ENCODE results near the gene BZW2.
"Not testable (repeated sequence)": the region's sequence is repeated elsewhere in the genome, so short reads cannot be mapped to it uniquely, and the experiment has no call there.

Gene BZW2

GRCh38 chr7:16646472-16647072 lies 591 bp downstream of the BZW2 start:
- DNase-seq = no peak

- no peak for DNase-seq
These were observed 1.5 kb downstream of the BZW2 start for GRCh38 chr7:16647435-16647960.

GRCh38 chr7:16648551-16648950 lies 2.6 kb downstream of the BZW2 start:
- DNase-seq = no peak

GRCh38 chr7:16649196-16649595 lies 3.2 kb downstream of the BZW2 start:
- DNase-seq = no peak

GRCh38 chr7:16650266-16650665 lies 4.3 kb downstream of the BZW2 start:
- DNase-seq = no peak

GRCh38 chr7:16651396-16652239 lies 5.6 kb downstream of the BZW2 start:
- no peak for DNase-seq

- no peak for DNase-seq
These were observed 6.2 kb downstream of the BZW2 start for GRCh38 chr7:16652240-16652583.

GRCh38 chr7:16652888-16653287 lies 6.9 kb downstream of the BZW2 start:
- no peak for DNase-seq

GRCh38 chr7:16655394-16655793 lies 9.4 kb downstream of the BZW2 start:
- no peak for DNase-seq

- no peak for DNase-seq
These were observed 10.2 kb downstream of the BZW2 start for GRCh38 chr7:16656141-16656540.

- no peak for DNase-seq
These were observed 11.8 kb downstream of the BZW2 start for GRCh38 chr7:16657656-16658279.

GRCh38 chr7:16659854-16660497 lies 14.0 kb downstream of the BZW2 start:
- not testable (repeated sequence) for DNase-seq

- no peak for DNase-seq
These were observed 14.9 kb downstream of the BZW2 start for GRCh38 chr7:16660702-16661464.

- DNase-seq = no peak
These were observed 15.9 kb downstream of the BZW2 start for GRCh38 chr7:16661924-16662323.

GRCh38 chr7:16667355-16667754 lies 21.4 kb downstream of the BZW2 start:
- no peak for DNase-seq

- DNase-seq = no peak
These were observed 22.3 kb downstream of the BZW2 start for GRCh38 chr7:16668049-16668858.

- no peak for DNase-seq
These were observed 23.0 kb downstream of the BZW2 start for GRCh38 chr7:16668978-16669377.

- no peak for DNase-seq
These were observed 23.6 kb downstream of the BZW2 start for GRCh38 chr7:16669581-16669980.

GRCh38 chr7:16670021-16670420 lies 24.0 kb downstream of the BZW2 start:
- no peak for DNase-seq

- DNase-seq = no peak
These were observed 24.9 kb downstream of the BZW2 start for GRCh38 chr7:16670731-16671344.

GRCh38 chr7:16671811-16672210 lies 25.8 kb downstream of the BZW2 start:
- DNase-seq = no peak
